SK-N-SH (cell line): ENCODE measurements around the gene SZT2. TPM values are rescaled to one million over a fixed set of nuclear protein-coding genes. Genes with fewer than 3 reads are reported as not detected.

ENCODE experiments used
- CTCF ChIA-PET: fragments of 300-600, 350-600 bp; formaldehyde crosslinking; extraction: SDS; loops from one replicate; lab custom pipeline; 2021; lab: Yijun Ruan, JAX
- POLR2A ChIA-PET: fragments of 350-600 bp; sonication (Branson Sonifier 250); formaldehyde crosslinking; extraction: SDS; loops from one replicate; lab custom pipeline; 2020; ENCODE audit warnings: antibody characterized with exemption, inconsistent platforms; lab: Yijun Ruan, JAX
- DNase-seq: peaks from one replicate; pipeline ENCODE4 v3.0.0; 2012
- H2AFZ ChIP-seq: fragments of 200-600 bp; sonication (generic); 2 replicates; pipeline ENCODE4 v1.8.1; 2016; ENCODE audit warnings: antibody characterized with exemption, mild to moderate bottlenecking, low read depth
- H3F3A ChIP-seq: fragments of 200-600 bp; sonication (generic); replicated peaks from 2 replicates; pipeline ENCODE3; 2016; ENCODE audit warnings: antibody characterized with exemption, mild to moderate bottlenecking; ENCODE audit not compliant: insufficient read depth
- H3K27ac ChIP-seq, 2 experiments: fragments of 200-500 bp in 1 of 2; fragments of 200-600 bp in 1 of 2; sonication (Bioruptor generic) in 1 of 2; sonication (generic), shearing (Covaris generic) in 1 of 2; 2 replicates each; pipeline versions ENCODE4 v1.5.1 to v1.6.1; 2014 to 2016; ENCODE audit warnings: low read depth in 2 of 2, inconsistent platforms in 1 of 2, low read length in 1 of 2, mild to moderate bottlenecking in 1 of 2, mixed read lengths in 1 of 2
- H3K27me3 ChIP-seq: fragments of 200-600 bp; sonication (generic), shearing (Covaris generic); 2 replicates; pipeline ENCODE4 v1.6.1; 2016; ENCODE audit warnings: mixed run types; ENCODE audit not compliant: insufficient read depth
- H3K36me3 ChIP-seq, 2 experiments: fragments of 200-500 bp in 1 of 2; fragments of 200-600 bp in 1 of 2; sonication (Bioruptor generic) in 1 of 2; sonication (generic) in 1 of 2; replicated peaks in 1 of 2; 2 replicates each; pipeline versions ENCODE3 to v1.5.1; 2014 to 2016; ENCODE audit warnings: low read length in 1 of 2, mild to moderate bottlenecking in 1 of 2; ENCODE audit not compliant: insufficient read depth in 2 of 2, control insufficient read depth in 1 of 2
- H3K4me1 ChIP-seq, 2 experiments: fragments of 200-500 bp in 1 of 2; fragments of 200-600 bp in 1 of 2; sonication (Bioruptor generic) in 1 of 2; sonication (generic), shearing (Covaris generic) in 1 of 2; 2 replicates each; pipeline versions ENCODE4 v1.5.1 to v1.6.1; 2014 to 2016; ENCODE audit warnings: low read depth in 1 of 2, low read length in 1 of 2, mixed run types in 1 of 2; ENCODE audit not compliant: insufficient read depth in 2 of 2, control insufficient read depth in 1 of 2
- H3K4me2 ChIP-seq: fragments of 200-600 bp; sonication (generic), shearing (Covaris generic); 2 replicates; pipeline ENCODE4 v1.6.1; 2017; ENCODE audit warnings: mixed run types
- H3K4me3 ChIP-seq, 2 experiments: fragments of 200-500 bp in 1 of 2; fragments of 200-600 bp in 1 of 2; sonication (Bioruptor generic) in 1 of 2; sonication (generic), shearing (Covaris generic) in 1 of 2; 2 replicates each; pipeline versions ENCODE4 v1.5.1 to v1.8.1; 2014 to 2016; ENCODE audit warnings: low read depth in 2 of 2, inconsistent platforms in 1 of 2, low read length in 1 of 2, mild to moderate bottlenecking in 1 of 2, mixed read lengths in 1 of 2, moderate library complexity in 1 of 2
- H3K79me2 ChIP-seq: fragments of 200-600 bp; sonication (generic); 2 replicates; pipeline ENCODE4 v1.8.1; 2017; ENCODE audit warnings: mild to moderate bottlenecking; ENCODE audit not compliant: insufficient read depth
- H3K9ac ChIP-seq: fragments of 200-600 bp; sonication (generic); 2 replicates; pipeline ENCODE4 v1.6.1; 2017; ENCODE audit warnings: mixed run types
- H3K9me2 ChIP-seq: fragments of 200-600 bp; sonication (generic); 2 replicates; pipeline ENCODE4 v1.6.1; 2017; ENCODE audit warnings: mixed run types
- H3K9me3 ChIP-seq: fragments of 200-600 bp; sonication (generic); 2 replicates; pipeline ENCODE4 v1.6.1; 2017; ENCODE audit warnings: mixed run types, mild to moderate bottlenecking, moderate library complexity
- H4K20me1 ChIP-seq: fragments of 200-600 bp; sonication (generic); 2 replicates; pipeline ENCODE4 v1.6.1; 2017; ENCODE audit warnings: mild to moderate bottlenecking, mixed run types; ENCODE audit not compliant: insufficient read depth
- CHD2 ChIP-seq: fragments of 150-350 bp; IDR thresholded peaks from 2 replicates; pipeline ENCODE4 v1.6.1; 2018; ENCODE audit warnings: low read length; ENCODE audit not compliant: partially characterized antibody
- NFIC ChIP-seq: IDR thresholded peaks from 2 replicates; pipeline ENCODE4 v1.4.0; 2012; ENCODE audit warnings: borderline replicate concordance
- RCOR1 ChIP-seq: fragments of 150-350 bp; IDR thresholded peaks from 2 replicates; pipeline ENCODE4 v1.6.1; 2017; ENCODE audit warnings: antibody characterized with exemption, low read length
- RXRA ChIP-seq: IDR thresholded peaks from 2 replicates; pipeline ENCODE4 v1.4.0; 2012; ENCODE audit warnings: low read depth, mild to moderate bottlenecking, borderline replicate concordance
- SIN3A ChIP-seq: IDR thresholded peaks from 2 replicates; pipeline ENCODE4 v1.6.1; 2012; ENCODE audit warnings: low read depth, mild to moderate bottlenecking, low read length, moderate library complexity, borderline replicate concordance
- YY1 ChIP-seq: IDR thresholded peaks from 2 replicates; pipeline ENCODE4 v1.4.0; 2012; ENCODE audit warnings: low read depth, mild to moderate bottlenecking
- ZBTB33 ChIP-seq: IDR thresholded peaks from 2 replicates; pipeline ENCODE4 v1.4.0; 2012; ENCODE audit warnings: low read depth, borderline replicate concordance
- WGBS: methylation state at CpG from one replicate; pipeline ENCODE4 v1.1.6; 2017; ENCODE audit warnings: low lambda C conversion rate; 5-methylcytosine and 5-hydroxymethylcytosine counted together
- polyA plus RNA-seq, 3 experiments: library from polyadenylated mRNA; depleted of rRNA; stranded (reverse); fragments of >200 nt; gene quantifications; 2 replicates each; pipeline ENCODE4 v1.2.3, GENCODE V29; 2012
- TF ChIP-seq, protein P1 (sequence below): IDR thresholded peaks from 2 replicates; pipeline ENCODE4 v1.4.0; 2012; ENCODE audit warnings: low read depth, borderline replicate concordance

The SZT2 gene
- polyA plus RNA-seq, 1 of the 3 experiments (the other 2 are of a cell fraction), result 12.9 TPM

DNA sequence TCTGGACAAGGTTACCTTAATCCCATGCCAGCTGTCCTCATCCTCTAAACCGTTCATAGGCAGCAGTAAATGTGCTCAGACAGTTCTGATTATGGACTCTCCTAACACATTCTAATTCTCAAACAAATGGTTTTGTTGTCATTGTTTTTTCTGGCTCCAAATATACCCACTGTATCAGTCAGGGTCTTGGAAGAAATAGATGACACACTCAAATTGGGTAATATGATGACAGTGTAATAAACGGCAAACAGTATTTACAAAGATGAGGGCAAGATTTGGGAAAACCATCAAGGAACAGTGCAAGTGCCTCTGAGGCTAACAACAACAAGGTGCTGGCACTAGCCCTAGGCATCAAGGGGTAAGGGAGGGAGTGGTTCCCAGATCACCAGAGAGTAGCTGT, 35.2 kb upstream of the SZT2 start:
- Histone ChIP-seq H2AFZ (no peak overlapping the region), H3K36me3 (no peaks in the 10 kb centered on the region), H3K9me3 (no peaks in the 10 kb centered on the region), H3K9ac (no peak overlapping the region), H3K27me3 (no peaks in the 10 kb centered on the region), H3K4me1 (peaks cover 11 to 16% of the 10 kb centered on the region in 2 experiments; a peak in 2 of 4 replicates), H3K4me2 (no peak overlapping the region), H3K27ac (no peak overlapping the region), H3K9me2 (no peaks in the 10 kb centered on the region)
- WGBS, result 88% methylated on average over 2 of the region's 2 CpGs
- TF ChIP-seq, protein P1, sequence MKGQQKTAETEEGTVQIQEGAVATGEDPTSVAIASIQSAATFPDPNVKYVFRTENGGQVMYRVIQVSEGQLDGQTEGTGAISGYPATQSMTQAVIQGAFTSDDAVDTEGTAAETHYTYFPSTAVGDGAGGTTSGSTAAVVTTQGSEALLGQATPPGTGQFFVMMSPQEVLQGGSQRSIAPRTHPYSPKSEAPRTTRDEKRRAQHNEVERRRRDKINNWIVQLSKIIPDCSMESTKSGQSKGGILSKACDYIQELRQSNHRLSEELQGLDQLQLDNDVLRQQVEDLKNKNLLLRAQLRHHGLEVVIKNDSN, result no peak
- TF ChIP-seq CHD2 (no peak), YY1 (no peak), RCOR1 (no peak)
- TF ChIP-seq, all 33 proteins: peak for 0
- POLR2A ChIA-PET, result no interaction called here
- DNase-seq, result no peak
- Histone ChIP-seq H3F3A (peaks cover 19% of the 10 kb centered on the region), H3K79me2 (peaks cover 12% of the 10 kb centered on the region), H3K4me3 (no peak overlapping the region), H4K20me1 (no peaks in the 10 kb centered on the region)
- CTCF ChIA-PET, result interaction anchor here (0.8 kb wide), 1 partner anchor 281 kb away, joined by 3 read pairs; no protein-coding TSS in a partner anchor

DNA sequence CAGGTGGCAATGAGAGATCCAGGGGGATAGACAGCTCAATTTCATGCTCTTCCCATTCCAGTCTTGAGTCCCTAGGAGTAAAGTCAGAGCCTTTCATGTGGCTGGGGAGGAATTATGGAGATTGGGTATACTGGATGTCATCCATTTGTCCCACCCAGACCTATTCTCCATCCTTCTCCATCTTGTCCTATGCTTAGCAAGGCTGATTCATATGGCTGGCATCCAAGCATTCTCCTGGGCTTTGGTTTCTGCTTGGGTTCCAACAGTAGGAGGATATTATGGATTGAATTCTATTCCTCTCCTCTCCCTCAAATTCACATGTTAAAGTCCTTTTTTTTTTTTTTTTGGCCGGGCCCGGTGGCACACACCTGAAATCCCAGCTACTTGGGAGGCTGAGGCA, 34.8 kb upstream of the SZT2 start:
- no peak overlapping the region for H2AFZ ChIP-seq
- no peaks in the 10 kb centered on the region for H3K9me3 ChIP-seq
- TF ChIP-seq RXRA (no peak), SIN3A (no peak), CHD2 (no peak), NFIC (no peak), ZBTB33 (no peak)
- TF ChIP-seq, all 33 proteins: peak for 0
- Histone ChIP-seq H3K27ac (no peak overlapping the region), H3K27me3 (no peaks in the 10 kb centered on the region), H3K9ac (no peak overlapping the region), H3K79me2 (peaks cover 16% of the 10 kb centered on the region), H3K36me3 (no peaks in the 10 kb centered on the region), H4K20me1 (no peaks in the 10 kb centered on the region), H3F3A (peaks cover 17% of the 10 kb centered on the region), H3K4me3 (no peak overlapping the region), H3K4me1 (peaks cover 7 to 17% of the 10 kb centered on the region in 2 experiments; a peak in 2 of 4 replicates), H3K9me2 (no peaks in the 10 kb centered on the region), H3K4me2 (no peak overlapping the region)
- WGBS, result 100% methylated on average over 2 of the region's 2 CpGs
- CTCF ChIA-PET, result interaction anchor here (0.8 kb wide), 1 partner anchor 281 kb away, joined by 3 read pairs; no protein-coding TSS in a partner anchor
- POLR2A ChIA-PET, result interaction anchor here (0.7 kb wide), 1 partner anchor 21 kb away, joined by 3 read pairs; no protein-coding TSS in a partner anchor
- no peak for DNase-seq
